Measurements from ENCODE around the gene ZCCHC14. TPM values are rescaled to one million over a fixed set of nuclear protein-coding genes. Genes with fewer than 3 reads are reported as not detected.

ZCCHC14 gene
- total RNA-seq, 1 experiment from 2014 or later: 30.3 TPM

DNA sequence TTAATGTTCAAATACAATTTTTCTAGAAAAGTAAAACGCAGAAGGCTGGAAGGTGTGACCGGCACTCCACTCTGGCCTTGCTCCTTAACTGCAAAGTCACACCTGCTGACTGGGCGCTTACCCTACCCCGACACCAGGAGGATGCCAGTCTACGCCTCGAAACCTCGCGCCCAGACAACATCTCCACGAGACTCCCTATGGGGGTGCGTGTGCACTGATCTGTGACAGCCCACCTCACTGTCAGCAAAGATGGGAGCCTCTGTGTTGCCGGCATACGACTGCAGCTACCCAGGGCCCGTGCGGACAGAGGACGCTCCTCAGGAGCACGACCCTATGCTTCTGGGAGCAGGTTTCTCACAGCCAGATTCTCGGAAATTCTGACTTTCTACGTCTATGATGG lies 74.6 kb downstream of the ZCCHC14 start:
- CTCF ChIA-PET: no interaction called here
- DNase-seq (ENCODE audit: low spot score): no peak
- POLR2A ChIA-PET (ENCODE audit: low non-redundant PET): no interaction called here
- H3K27ac ChIP-seq (ENCODE audit: low read depth, low read length, poor library complexity, severe bottlenecking): no peak overlapping the region
- no peaks in the 10 kb centered on the region for H3K27me3 ChIP-seq (replicated peaks; ENCODE audit: insufficient read depth, low read depth, low read length, poor library complexity)
- no peaks in the 10 kb centered on the region for H3K4me1 ChIP-seq (ENCODE audit: insufficient read depth, low read length, poor library complexity, severe bottlenecking)
- BruUV-seq (replicated peaks): no TSS peak
- no peaks in the 10 kb centered on the region for H3K9me3 ChIP-seq (ENCODE audit: low read depth, low read length, poor library complexity, severe bottlenecking)
- peaks cover 27% of the 10 kb centered on the region for H3K36me3 ChIP-seq (ENCODE audit: insufficient read depth, low read length, poor library complexity, severe bottlenecking)
- intact Hi-C loops (cut with micrococcal nuclease; ENCODE audit: unreplicated experiment): loop anchor here (5.0 to 10.0 kb wide), 2 partner anchors 127 to 219 kb away; no protein-coding TSS in a partner anchor
- H3K4me3 ChIP-seq (ENCODE audit: low read depth, low read length, poor library complexity, severe bottlenecking): no peak overlapping the region
- TF ChIP-seq, protein P1, sequence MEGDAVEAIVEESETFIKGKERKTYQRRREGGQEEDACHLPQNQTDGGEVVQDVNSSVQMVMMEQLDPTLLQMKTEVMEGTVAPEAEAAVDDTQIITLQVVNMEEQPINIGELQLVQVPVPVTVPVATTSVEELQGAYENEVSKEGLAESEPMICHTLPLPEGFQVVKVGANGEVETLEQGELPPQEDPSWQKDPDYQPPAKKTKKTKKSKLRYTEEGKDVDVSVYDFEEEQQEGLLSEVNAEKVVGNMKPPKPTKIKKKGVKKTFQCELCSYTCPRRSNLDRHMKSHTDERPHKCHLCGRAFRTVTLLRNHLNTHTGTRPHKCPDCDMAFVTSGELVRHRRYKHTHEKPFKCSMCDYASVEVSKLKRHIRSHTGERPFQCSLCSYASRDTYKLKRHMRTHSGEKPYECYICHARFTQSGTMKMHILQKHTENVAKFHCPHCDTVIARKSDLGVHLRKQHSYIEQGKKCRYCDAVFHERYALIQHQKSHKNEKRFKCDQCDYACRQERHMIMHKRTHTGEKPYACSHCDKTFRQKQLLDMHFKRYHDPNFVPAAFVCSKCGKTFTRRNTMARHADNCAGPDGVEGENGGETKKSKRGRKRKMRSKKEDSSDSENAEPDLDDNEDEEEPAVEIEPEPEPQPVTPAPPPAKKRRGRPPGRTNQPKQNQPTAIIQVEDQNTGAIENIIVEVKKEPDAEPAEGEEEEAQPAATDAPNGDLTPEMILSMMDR (conservative IDR thresholded peaks at IDR 0.05; ENCODE audit: low read depth, low read length): no peak
- no peak for TF ChIP-seq EZH2 (IDR thresholded peaks at IDR 0.05; ENCODE audit: borderline replicate concordance, low read depth, low read length, poor library complexity, severe bottlenecking)

DNA sequence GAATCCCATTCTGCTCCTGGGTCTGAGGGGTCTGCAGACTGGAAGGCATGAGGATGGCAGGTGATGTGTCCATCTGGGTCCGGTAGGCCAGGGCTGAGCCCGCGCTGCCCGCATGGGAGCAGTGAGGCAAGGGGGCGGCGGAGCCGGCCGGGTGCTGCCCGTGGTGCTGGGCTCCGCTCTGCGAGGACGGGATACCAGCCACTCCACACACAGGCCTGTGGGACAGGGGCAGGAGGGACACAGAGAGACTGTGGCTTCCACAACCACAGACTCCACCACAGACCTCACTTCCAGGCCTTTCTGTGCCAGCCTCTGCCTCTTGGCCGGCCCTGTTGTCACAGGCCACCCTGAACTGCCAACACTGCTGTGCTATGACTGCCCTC lies 75.3 kb downstream of the ZCCHC14 start:
- peaks cover 31% of the 10 kb centered on the region for H3K36me3 ChIP-seq (ENCODE audit: insufficient read depth, low read length, poor library complexity, severe bottlenecking)
- BruUV-seq (replicated peaks): no TSS peak

DNA sequence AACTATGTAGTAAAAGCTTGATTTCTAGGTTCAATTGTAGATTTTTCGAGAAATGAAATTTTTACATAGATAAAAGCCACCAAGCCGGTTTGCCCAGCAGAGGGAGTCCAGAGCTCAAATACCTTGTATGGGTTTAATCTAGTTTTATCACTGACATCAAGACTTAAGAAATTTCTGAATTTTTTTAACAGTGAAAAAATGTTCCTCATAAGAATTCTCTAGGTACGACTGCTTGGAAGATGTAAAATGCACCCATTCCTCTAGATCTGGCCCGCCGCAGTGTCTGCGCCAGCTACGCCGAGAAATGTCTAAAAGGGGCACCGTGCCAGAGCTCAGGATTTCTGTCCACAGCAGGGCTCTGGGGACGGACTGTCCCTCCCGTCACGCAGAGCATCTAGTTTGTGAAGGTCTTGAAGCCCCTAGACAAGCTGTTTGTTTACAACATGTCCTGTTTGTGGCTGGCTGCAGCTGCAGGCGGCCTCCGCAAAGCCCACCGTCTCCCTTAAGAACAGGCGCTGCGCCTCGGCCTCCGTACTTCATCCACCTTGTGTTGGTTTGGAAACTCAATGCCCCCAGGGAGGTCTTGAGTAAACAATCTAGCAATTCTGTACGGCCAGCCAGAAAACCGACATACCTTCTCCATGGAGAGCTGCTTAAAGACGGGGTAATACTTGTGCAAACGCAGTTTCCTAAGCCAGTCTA lies 75.8 kb downstream of the ZCCHC14 start:
- ChIA-PET POLR2A (ENCODE audit: low non-redundant PET) (no interaction called here), CTCF (interaction anchor here (0.8 to 1.1 kb wide), 2 partner anchors 154 to 219 kb away, joined by 3 to 11 read pairs; no protein-coding TSS in a partner anchor)
- no peaks in the 10 kb centered on the region for H3K9me3 ChIP-seq (ENCODE audit: low read depth, low read length, poor library complexity, severe bottlenecking)
- intact Hi-C loops (cut with micrococcal nuclease; ENCODE audit: unreplicated experiment): loop anchor here (5.0 to 10.0 kb wide), 2 partner anchors 128 to 220 kb away; no protein-coding TSS in a partner anchor
- no peak overlapping the region for H3K4me3 ChIP-seq (ENCODE audit: low read depth, low read length, poor library complexity, severe bottlenecking)
- peak; percentile 58 for DNase-seq (ENCODE audit: low spot score)
- no peaks in the 10 kb centered on the region for H3K4me1 ChIP-seq (ENCODE audit: insufficient read depth, low read length, poor library complexity, severe bottlenecking)
- H3K36me3 ChIP-seq (ENCODE audit: insufficient read depth, low read length, poor library complexity, severe bottlenecking): peaks cover 35% of the 10 kb centered on the region
- BruUV-seq (replicated peaks): no TSS peak
- TF ChIP-seq, protein P1 (conservative IDR thresholded peaks at IDR 0.05; ENCODE audit: low read depth, low read length): peak; percentile 68
- TF ChIP-seq EZH2 (IDR thresholded peaks at IDR 0.05; ENCODE audit: borderline replicate concordance, low read depth, low read length, poor library complexity, severe bottlenecking): no peak
- H3K27ac ChIP-seq (ENCODE audit: low read depth, low read length, poor library complexity, severe bottlenecking): no peak overlapping the region
- H3K27me3 ChIP-seq (replicated peaks; ENCODE audit: insufficient read depth, low read depth, low read length, poor library complexity): no peaks in the 10 kb centered on the region

More for the DNA sequence above, 75.3 kb downstream of the ZCCHC14 start:
- Histone ChIP-seq H3K27ac (ENCODE audit: low read depth, low read length, poor library complexity, severe bottlenecking) (no peak overlapping the region), H3K4me1 (ENCODE audit: insufficient read depth, low read length, poor library complexity, severe bottlenecking) (no peaks in the 10 kb centered on the region), H3K9me3 (ENCODE audit: low read depth, low read length, poor library complexity, severe bottlenecking) (no peaks in the 10 kb centered on the region), H3K27me3 (replicated peaks; ENCODE audit: insufficient read depth, low read depth, low read length, poor library complexity) (no peaks in the 10 kb centered on the region), H3K4me3 (ENCODE audit: low read depth, low read length, poor library complexity, severe bottlenecking) (no peak overlapping the region)
- TF ChIP-seq, protein P1 (conservative IDR thresholded peaks at IDR 0.05; ENCODE audit: low read depth, low read length): no peak
- TF ChIP-seq EZH2 (IDR thresholded peaks at IDR 0.05; ENCODE audit: borderline replicate concordance, low read depth, low read length, poor library complexity, severe bottlenecking): no peak
- ChIA-PET POLR2A (ENCODE audit: low non-redundant PET) (no interaction called here), CTCF (no interaction called here)
- intact Hi-C loops (cut with micrococcal nuclease; ENCODE audit: unreplicated experiment): loop anchor here (5.0 to 10.0 kb wide), 2 partner anchors 127 to 220 kb away; no protein-coding TSS in a partner anchor
- no peak for DNase-seq (ENCODE audit: low spot score)
